ENCODE data around the gene IQGAP3.
"Not testable (repeated sequence)": the region's sequence is repeated elsewhere in the genome, so short reads cannot be mapped to it uniquely, and the experiment has no call there.

IQGAP3 gene

DNA sequence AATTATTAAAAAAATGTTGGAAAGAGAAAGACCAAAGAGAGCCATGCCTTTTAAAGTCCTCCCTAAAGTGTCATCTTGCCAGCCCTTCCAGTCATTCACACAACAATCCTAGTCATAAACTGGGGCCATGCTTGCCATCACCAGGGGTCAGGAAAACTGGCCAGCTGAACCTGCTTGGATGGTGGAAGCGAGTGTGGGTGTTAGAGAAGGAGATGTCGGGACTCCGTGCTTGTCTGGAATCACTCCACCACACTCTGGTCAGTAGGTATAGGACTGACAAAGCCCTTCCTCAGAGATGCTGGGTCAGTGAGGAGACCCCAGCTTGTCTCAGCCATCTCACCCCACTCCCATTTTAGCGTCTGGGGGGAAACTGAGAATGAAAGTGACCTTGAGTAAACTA is 43.6 kb upstream of the IQGAP3 start:
- ChIA-PET CTCF (interaction anchor here (1.1 to 13.0 kb wide), 4 partner anchors 10 to 230 kb away, joined by 3 to 409 read pairs (median 26); no protein-coding TSS in a partner anchor), POLR2A (interaction anchor here (0.6 kb wide), 1 partner anchor 1389 kb away, joined by 3 read pairs; no protein-coding TSS in a partner anchor)
- no peak overlapping the region for H3K4me3 ChIP-seq (ENCODE audit: low read depth, low read length)
- no peak for DNase-seq (ENCODE audit: low read depth, low spot score)
- TF ChIP-seq, protein P1, sequence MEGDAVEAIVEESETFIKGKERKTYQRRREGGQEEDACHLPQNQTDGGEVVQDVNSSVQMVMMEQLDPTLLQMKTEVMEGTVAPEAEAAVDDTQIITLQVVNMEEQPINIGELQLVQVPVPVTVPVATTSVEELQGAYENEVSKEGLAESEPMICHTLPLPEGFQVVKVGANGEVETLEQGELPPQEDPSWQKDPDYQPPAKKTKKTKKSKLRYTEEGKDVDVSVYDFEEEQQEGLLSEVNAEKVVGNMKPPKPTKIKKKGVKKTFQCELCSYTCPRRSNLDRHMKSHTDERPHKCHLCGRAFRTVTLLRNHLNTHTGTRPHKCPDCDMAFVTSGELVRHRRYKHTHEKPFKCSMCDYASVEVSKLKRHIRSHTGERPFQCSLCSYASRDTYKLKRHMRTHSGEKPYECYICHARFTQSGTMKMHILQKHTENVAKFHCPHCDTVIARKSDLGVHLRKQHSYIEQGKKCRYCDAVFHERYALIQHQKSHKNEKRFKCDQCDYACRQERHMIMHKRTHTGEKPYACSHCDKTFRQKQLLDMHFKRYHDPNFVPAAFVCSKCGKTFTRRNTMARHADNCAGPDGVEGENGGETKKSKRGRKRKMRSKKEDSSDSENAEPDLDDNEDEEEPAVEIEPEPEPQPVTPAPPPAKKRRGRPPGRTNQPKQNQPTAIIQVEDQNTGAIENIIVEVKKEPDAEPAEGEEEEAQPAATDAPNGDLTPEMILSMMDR (IDR thresholded peaks at IDR 0.05; ENCODE audit: insufficient read depth, low read length, missing control alignments): no peak

DNA sequence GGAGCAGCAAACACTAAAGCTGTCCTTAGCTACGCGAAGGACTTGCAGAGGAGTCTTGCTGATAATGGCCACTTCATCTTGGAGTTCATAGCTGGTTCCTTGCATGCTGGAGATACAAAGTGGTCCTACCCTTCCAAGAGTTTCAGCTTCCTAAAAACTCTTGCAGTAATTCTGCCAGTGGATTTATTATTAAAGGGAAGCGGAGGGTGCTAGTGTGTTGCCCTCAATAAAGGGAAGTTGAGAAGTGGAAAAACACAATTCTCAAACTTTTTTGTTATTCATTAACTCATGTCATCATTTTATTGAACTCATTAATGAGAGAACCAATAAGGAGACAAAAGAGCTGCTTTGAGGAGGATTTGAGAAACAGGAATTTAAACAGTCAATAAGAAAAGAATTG is 40.3 kb upstream of the IQGAP3 start:
- ChIA-PET CTCF (interaction anchor here (0.6 to 5.7 kb wide), 24 partner anchors 9 to 254 kb away, joined by 3 to 88 read pairs (median 4); partner anchors contain the start of genes GPATCH4 and HAPLN2), POLR2A (no interaction called here)
- TF ChIP-seq, protein P1 (IDR thresholded peaks at IDR 0.05; ENCODE audit: insufficient read depth, low read length, missing control alignments): no peak

DNA sequence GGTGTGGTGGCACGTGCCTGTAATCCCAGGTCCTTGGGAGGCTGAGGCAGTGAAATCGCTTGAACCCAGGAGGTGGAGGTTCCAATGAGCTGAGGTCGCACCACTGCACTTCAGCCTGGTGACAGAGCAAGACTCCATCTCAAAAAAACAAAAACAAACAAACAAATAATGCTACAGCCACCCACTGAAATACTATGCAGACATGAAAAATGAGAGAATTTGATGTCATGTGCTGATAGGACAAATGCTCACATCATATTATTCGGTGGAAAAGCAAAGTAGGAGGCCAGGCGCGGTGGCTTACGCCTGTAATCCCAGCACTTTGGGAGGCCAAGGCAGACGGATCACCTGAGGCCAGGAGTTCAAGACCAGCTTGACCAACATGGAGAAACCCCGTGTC is 37.7 kb upstream of the IQGAP3 start:
- CTCF ChIA-PET: interaction anchor here (2.4 to 5.7 kb wide), 6 partner anchors 12 to 225 kb away, joined by 17 to 88 read pairs (median 30); partner anchors contain the start of genes HAPLN2 and TTC24
- DNase-seq (ENCODE audit: low read depth, low spot score); POLR2A ChIA-PET; H3K4me3 ChIP-seq (ENCODE audit: low read depth, low read length): not testable (repeated sequence)

More for the DNA sequence above, 40.3 kb upstream of the IQGAP3 start:
- DNase-seq (ENCODE audit: low read depth, low spot score): no peak
- H3K4me3 ChIP-seq (ENCODE audit: low read depth, low read length): no peak overlapping the region

DNA sequence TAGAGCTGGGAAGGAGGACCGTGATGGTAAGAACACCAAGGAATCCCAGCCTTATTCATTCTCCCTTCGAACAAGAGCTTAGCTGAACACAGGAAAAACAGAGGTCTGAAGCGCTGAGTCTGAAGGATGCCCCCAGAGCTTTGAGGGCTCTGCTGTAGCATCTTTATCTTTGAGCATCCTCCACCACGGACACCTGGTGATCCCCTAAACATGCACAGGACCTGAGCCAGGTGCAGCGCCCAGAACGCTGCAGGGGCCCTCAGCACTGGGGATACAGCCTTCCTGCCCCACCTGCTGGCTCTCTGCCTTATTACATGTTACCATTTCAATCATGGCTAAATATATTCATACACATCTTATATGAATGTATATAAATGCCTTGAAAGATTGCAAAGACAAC is 36.6 kb upstream of the IQGAP3 start:
- TF ChIP-seq, protein P1 (IDR thresholded peaks at IDR 0.05; ENCODE audit: insufficient read depth, low read length, missing control alignments): peak; percentile 60
- ChIA-PET POLR2A (interaction anchor here (0.6 kb wide), 1 partner anchor 223 kb away, joined by 3 read pairs; no protein-coding TSS in a partner anchor), CTCF (interaction anchor here (0.6 to 5.7 kb wide), 33 partner anchors 9 to 231 kb away, joined by 3 to 88 read pairs (median 6); partner anchors contain the start of genes HAPLN2, NAXE and TTC24)
- H3K4me3 ChIP-seq (ENCODE audit: low read depth, low read length): no peak overlapping the region
- no peak for DNase-seq (ENCODE audit: low read depth, low spot score)

DNA sequence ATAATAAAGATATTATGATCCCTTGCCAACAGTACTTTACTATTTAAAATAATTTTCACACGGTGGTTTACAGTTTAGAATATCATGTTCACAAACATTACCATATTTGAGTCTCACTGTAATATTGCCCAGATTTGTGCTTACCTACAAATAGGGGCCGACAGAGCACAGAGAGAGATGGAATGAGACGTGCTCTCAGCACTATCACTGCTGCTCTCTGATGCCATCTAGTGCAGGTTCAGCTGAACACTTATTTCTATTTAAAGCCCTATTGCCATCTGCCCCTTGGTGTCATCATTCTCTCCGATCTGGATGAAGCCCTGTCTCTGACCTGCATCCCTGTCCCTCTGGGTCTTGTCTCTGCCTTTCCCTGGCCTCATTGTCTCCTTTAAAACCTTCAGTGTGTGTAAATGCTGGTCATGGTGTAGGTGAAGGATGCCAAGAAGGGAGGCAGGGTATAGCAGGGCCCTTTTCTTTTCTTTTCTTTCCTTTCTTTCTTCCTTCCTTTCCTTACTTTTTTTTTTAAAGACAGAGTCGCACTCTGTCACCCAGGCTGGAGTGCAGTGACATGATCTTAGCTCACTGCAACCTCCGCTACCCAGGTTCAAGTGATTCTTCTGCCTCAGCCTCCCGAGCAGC is 35.8 kb upstream of the IQGAP3 start:
- ChIA-PET POLR2A (interaction anchor here (0.6 kb wide), 1 partner anchor 223 kb away, joined by 3 read pairs; no protein-coding TSS in a partner anchor), CTCF (interaction anchor here (0.6 to 5.7 kb wide), 36 partner anchors 8 to 230 kb away, joined by 3 to 88 read pairs (median 6); partner anchors contain the start of genes HAPLN2, NAXE and TTC24)

DNA sequence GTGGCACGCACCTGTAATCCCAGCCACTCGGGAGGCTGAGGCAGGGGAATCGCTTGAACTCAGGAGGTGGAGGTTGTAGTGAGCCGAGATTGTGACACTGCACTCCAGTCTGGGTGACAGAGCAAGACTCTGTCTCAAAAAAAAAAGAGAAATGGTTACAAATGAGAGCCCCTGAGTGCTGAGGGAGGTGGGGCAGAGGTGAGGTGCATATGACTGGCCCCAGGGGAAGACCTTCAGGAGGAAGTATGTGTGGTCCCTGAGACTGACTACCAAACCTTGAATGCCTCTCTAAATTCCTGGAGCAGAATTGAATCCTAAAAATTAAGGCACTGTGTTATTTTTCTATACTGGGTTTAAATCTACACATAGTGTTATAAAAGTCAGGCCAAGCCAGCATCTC is 35.0 kb upstream of the IQGAP3 start:
- H3K4me3 ChIP-seq (ENCODE audit: low read depth, low read length); POLR2A ChIA-PET; DNase-seq (ENCODE audit: low read depth, low spot score); CTCF ChIA-PET: not testable (repeated sequence)

More for the DNA sequence above, 35.8 kb upstream of the IQGAP3 start:
- no peak overlapping the region for H3K4me3 ChIP-seq (ENCODE audit: low read depth, low read length)
- TF ChIP-seq, protein P1 (IDR thresholded peaks at IDR 0.05; ENCODE audit: insufficient read depth, low read length, missing control alignments): peak; percentile 82
- DNase-seq (ENCODE audit: low read depth, low spot score): no peak

DNA sequence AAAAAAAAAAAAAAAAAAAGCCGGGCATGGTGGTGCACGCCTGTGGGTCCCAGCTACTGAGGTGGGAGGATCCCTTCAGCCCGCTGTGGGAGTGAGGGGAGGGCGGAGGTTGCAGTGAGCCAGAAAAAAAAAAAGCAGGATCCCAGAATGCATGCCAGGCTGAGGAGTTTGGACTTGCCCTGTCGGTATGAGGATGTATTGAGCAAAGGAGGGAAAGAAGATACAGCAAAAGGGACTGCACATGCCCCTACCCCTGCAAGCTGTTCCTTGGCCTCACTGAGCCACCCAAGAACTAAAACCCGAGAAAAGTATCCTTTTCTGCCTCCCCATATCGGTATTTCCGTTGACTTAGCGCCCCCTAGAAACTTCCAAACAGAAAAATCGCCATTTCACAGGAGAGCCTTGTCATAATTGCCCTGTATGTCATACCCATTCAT is 30.2 kb upstream of the IQGAP3 start:
- H3K4me3 ChIP-seq (ENCODE audit: low read depth, low read length): no peak overlapping the region
- TF ChIP-seq, protein P1 (IDR thresholded peaks at IDR 0.05; ENCODE audit: insufficient read depth, low read length, missing control alignments): no peak
- ChIA-PET CTCF (interaction anchor here (0.9 to 6.4 kb wide), 9 partner anchors 10 to 218 kb away, joined by 3 to 51 read pairs (median 4); partner anchors contain the start of gene NAXE), POLR2A (no interaction called here)
- DNase-seq (ENCODE audit: low read depth, low spot score): no peak
